ENCODE data around the gene GPR135.
A peak's percentile ranks its signal among the peaks of the same experiment; 100 is the strongest.

DNA sequence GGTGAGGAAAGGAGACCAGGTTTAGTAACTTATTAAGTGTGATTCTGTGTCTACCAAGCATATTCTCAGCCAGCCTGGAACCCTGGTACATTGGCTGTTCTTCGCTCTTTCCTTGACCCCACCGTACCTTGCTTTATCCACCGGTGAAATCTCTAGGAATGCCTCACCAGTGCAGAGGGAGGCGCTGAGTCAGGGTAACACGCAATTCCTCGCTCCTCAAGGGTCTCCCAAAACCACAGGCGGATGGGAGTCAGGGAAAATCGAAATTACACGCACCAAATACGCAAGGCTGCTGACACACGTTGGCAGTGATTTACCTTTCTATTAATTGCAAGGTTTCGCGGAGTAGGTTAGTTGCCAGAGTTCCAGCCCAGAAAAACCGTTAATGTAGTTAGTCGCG, 18.2 kb upstream of the GPR135 start:
- TF ChIP-seq SP1 (IDR thresholded peaks at IDR 0.05; ENCODE audit: low read depth) = no peak
- TF ChIP-seq CEBPB (IDR thresholded peaks at IDR 0.05; ENCODE audit: low read depth) = no peak
- TF ChIP-seq, protein P1, sequence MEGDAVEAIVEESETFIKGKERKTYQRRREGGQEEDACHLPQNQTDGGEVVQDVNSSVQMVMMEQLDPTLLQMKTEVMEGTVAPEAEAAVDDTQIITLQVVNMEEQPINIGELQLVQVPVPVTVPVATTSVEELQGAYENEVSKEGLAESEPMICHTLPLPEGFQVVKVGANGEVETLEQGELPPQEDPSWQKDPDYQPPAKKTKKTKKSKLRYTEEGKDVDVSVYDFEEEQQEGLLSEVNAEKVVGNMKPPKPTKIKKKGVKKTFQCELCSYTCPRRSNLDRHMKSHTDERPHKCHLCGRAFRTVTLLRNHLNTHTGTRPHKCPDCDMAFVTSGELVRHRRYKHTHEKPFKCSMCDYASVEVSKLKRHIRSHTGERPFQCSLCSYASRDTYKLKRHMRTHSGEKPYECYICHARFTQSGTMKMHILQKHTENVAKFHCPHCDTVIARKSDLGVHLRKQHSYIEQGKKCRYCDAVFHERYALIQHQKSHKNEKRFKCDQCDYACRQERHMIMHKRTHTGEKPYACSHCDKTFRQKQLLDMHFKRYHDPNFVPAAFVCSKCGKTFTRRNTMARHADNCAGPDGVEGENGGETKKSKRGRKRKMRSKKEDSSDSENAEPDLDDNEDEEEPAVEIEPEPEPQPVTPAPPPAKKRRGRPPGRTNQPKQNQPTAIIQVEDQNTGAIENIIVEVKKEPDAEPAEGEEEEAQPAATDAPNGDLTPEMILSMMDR (IDR thresholded peaks at IDR 0.05 in 2 of 3, conservative IDR thresholded peaks at IDR 0.05 in 1 of 3; ENCODE audit: borderline replicate concordance in 1 of 3, insufficient read depth in 1 of 3, low read depth in 2 of 3, low read length in 2 of 3) = no peak
- no peak for TF ChIP-seq SRF (IDR thresholded peaks at IDR 0.05; ENCODE audit: low read depth)
- no peak for TF ChIP-seq RAD21 (IDR thresholded peaks at IDR 0.05; ENCODE audit: low read depth)
- TF ChIP-seq POLR2A (IDR thresholded peaks at IDR 0.05; ENCODE audit: borderline replicate concordance, extremely low read depth, insufficient read depth, insufficient read length) = peak; percentile 30
- no peak for TF ChIP-seq POLR2AphosphoS5 (IDR thresholded peaks at IDR 0.05; ENCODE audit: low read depth, low read length)
- no peak for TF ChIP-seq EZH2phosphoT487 (IDR thresholded peaks at IDR 0.05; ENCODE audit: borderline replicate concordance)
- TF ChIP-seq ZNF274 (IDR thresholded peaks at IDR 0.05; ENCODE audit: low read depth, low read length) = no peak
- TF ChIP-seq, protein P2, sequence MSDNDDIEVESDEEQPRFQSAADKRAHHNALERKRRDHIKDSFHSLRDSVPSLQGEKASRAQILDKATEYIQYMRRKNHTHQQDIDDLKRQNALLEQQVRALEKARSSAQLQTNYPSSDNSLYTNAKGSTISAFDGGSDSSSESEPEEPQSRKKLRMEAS (IDR thresholded peaks at IDR 0.05) = no peak
- no peak for TF ChIP-seq YY1 (IDR thresholded peaks at IDR 0.05; ENCODE audit: extremely low read depth, insufficient replicate concordance, low read depth, low read length)
